Sigmoid colon (tissue), 7 donors: ENCODE measurements around the gene NKPD1. TPM values are rescaled to one million over a fixed set of nuclear protein-coding genes. Genes with fewer than 3 reads are reported as not detected.

Experiments used
- DNase-seq: peaks from one replicate; pipeline ENCODE4 v3.0.0-alpha.2; 2019
- H3K27ac ChIP-seq, 4 donors: fragments of 200-600 bp; sonication (generic); one replicate each; pipeline ENCODE4 v1.5.1; 2016 to 2019; ENCODE audit warnings: mild to moderate bottlenecking in 1 of 4
- H3K27me3 ChIP-seq, 3 donors: fragments of 200-600 bp; sonication (generic); one replicate each; pipeline ENCODE4 v1.5.1; 2019; ENCODE audit warnings: mild to moderate bottlenecking in 1 of 3
- H3K36me3 ChIP-seq, 4 donors: fragments of 200-600 bp; sonication (generic); one replicate each; pipeline ENCODE4 v1.5.1; 2016 to 2019
- H3K4me1 ChIP-seq, 4 donors: fragments of 200-600 bp; sonication (generic); one replicate each; pipeline ENCODE4 v1.5.1; 2017 to 2019
- H3K4me3 ChIP-seq, 4 donors: fragments of 200-600 bp; sonication (generic); one replicate each; pipeline ENCODE4 v1.5.1; 2017 to 2019; ENCODE audit warnings: mild to moderate bottlenecking in 2 of 4, moderate library complexity in 1 of 4
- H3K9me3 ChIP-seq, 4 donors: fragments of 200-600 bp in 3 of 4; sonication (generic) in 3 of 4; one replicate each; pipeline versions ENCODE4 v1.5.1 to v1.6.1; 2013 to 2019
- EP300 ChIP-seq, 4 donors: sonication (generic); formaldehyde crosslinking; IDR thresholded peaks; one replicate each; pipeline ENCODE4 v1.6.1; 2017; ENCODE audit warnings: antibody characterized with exemption in 4 of 4
- POLR2A ChIP-seq, 2 donors: fragments of 450-650 bp; IDR thresholded peaks; one replicate each; pipeline ENCODE4 v1.6.1; 2016; ENCODE audit warnings: antibody characterized with exemption in 2 of 2, mild to moderate bottlenecking in 2 of 2, moderate library complexity in 2 of 2
- POLR2AphosphoS5 ChIP-seq, 4 donors: sonication (generic); formaldehyde crosslinking; IDR thresholded peaks; one replicate each; pipeline ENCODE4 v1.6.1; 2017; ENCODE audit warnings: antibody characterized with exemption in 4 of 4
- WGBS, 2 donors: extraction: QIAGEN DNeasy Blood & Tissue Kit; methylation state at CpG; one replicate each; pipeline ENCODE4 v1.1.7; 2013; 5-methylcytosine and 5-hydroxymethylcytosine counted together
- intact Hi-C: fragments of 100-400 bp; cut with DNase I; formaldehyde crosslinking; loops from one replicate; pipeline ENCODE4 v1.15.1; 2023
- polyA plus RNA-seq, 3 donors: library from polyadenylated mRNA; stranded (reverse); fragments of 200-250 nt; gene quantifications; one replicate each; pipeline ENCODE4 v1.2.3, GENCODE V29; 2013
- total RNA-seq, 4 donors: library from RNA; depleted of rRNA; stranded (reverse); fragments of >200 nt; gene quantifications; one replicate each; pipeline ENCODE4 v1.1.0, GENCODE V29; 2016
- TF ChIP-seq, protein P1 (sequence below), 4 experiments: fragments of 450-650 bp in 3 of 4; fragments of 200-600 bp in 1 of 4; IDR thresholded peaks; one replicate each; pipeline ENCODE4 v1.5.1; 2016 to 2019; ENCODE audit warnings: antibody characterized with exemption in 4 of 4, mild to moderate bottlenecking in 3 of 4, moderate library complexity in 2 of 4
- donor health status: healthy with polysubstance abuse.
- donor health status: Bipolar disorder and iron deficiency.
- donor health status: healthy.

The NKPD1 gene
- total and polyA plus RNA-seq, 7 donors: 0.12 to 0.83 TPM; not detected in 5

DNA sequence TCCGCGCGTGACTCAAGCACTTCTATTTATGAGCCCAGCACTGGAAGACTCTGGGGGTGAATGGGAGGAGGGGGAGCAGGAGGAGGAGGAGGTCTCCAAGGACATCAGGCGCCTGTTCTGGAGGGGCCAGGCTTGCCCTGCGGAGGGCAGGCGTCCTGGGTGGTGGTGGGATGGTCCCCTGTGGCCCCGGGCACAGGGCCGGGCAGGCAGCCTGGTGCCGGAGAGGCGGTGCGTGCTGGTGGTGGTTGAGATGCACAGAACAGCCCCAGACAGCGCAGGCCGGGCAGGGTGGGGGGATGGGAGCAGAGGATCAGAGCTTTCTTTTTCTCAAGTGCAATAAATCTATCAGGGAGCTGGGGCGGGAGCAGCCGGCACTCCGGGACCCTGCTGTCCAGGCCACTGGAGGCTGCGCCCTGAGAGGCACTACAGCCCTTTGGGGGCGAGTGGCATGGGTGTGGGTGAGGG, 14.0 kb downstream of the NKPD1 start:
- 90 to 92% methylated on average over 18 of the region's 18 CpGs for WGBS, 2 donors
- H3K27me3 ChIP-seq: peaks cover 14 to 22% (median 17%) of the 10 kb centered on the region in 3 donors
- no peak overlapping the region for H3K4me3 ChIP-seq
- H3K9me3 ChIP-seq: no peaks in the 10 kb centered on the region
- H3K36me3 ChIP-seq: peaks cover 24 to 48% (median 31%) of the 10 kb centered on the region in 4 donors
- TF ChIP-seq POLR2AphosphoS5 (IDR thresholded peaks at IDR 0.05): no peak
- TF ChIP-seq, protein P1, sequence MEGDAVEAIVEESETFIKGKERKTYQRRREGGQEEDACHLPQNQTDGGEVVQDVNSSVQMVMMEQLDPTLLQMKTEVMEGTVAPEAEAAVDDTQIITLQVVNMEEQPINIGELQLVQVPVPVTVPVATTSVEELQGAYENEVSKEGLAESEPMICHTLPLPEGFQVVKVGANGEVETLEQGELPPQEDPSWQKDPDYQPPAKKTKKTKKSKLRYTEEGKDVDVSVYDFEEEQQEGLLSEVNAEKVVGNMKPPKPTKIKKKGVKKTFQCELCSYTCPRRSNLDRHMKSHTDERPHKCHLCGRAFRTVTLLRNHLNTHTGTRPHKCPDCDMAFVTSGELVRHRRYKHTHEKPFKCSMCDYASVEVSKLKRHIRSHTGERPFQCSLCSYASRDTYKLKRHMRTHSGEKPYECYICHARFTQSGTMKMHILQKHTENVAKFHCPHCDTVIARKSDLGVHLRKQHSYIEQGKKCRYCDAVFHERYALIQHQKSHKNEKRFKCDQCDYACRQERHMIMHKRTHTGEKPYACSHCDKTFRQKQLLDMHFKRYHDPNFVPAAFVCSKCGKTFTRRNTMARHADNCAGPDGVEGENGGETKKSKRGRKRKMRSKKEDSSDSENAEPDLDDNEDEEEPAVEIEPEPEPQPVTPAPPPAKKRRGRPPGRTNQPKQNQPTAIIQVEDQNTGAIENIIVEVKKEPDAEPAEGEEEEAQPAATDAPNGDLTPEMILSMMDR (IDR thresholded peaks at IDR 0.05): no peak
- TF ChIP-seq POLR2A (IDR thresholded peaks at IDR 0.05): no peak
- no peak for TF ChIP-seq EP300 (IDR thresholded peaks at IDR 0.05)
- H3K4me1 ChIP-seq: peaks cover 0 to 3% (median 2%) of the 10 kb centered on the region in 4 donors
- intact Hi-C loops: no loop called here
- H3K27ac ChIP-seq: no peak overlapping the region
- DNase-seq: no peak

DNA sequence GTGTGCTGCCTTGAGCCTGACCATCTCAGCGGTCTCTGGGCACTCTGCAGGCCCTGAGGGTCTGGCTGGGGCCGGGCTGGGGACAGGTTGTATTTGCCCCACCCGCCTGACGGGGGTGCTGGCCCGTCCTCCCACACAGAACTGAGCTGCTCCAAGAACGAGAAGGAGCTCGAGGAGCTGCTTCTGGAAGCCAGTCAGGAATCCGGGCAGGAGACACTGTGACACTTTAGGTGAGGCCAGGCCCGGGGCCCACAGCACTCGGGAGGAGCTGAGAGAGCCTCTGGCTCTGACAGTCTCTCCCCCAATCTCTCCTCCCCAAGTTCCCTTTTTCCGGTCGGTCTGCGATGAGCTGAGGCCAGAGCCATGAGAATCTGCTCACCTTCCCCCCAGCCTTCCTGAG, 14.5 kb downstream of the NKPD1 start:
- Histone ChIP-seq H3K4me3 (no peak overlapping the region), H3K36me3 (peaks cover 24 to 53% (median 33%) of the 10 kb centered on the region in 4 donors), H3K9me3 (no peaks in the 10 kb centered on the region), H3K27ac (no peak overlapping the region), H3K4me1 (no peaks in the 10 kb centered on the region), H3K27me3 (peaks cover 9 to 17% (median 12%) of the 10 kb centered on the region in 3 donors)
- intact Hi-C loops: no loop called here
- 86 to 88% methylated on average over 13 of the region's 13 CpGs for WGBS, 2 donors
- no peak for DNase-seq
- TF ChIP-seq, protein P1 (IDR thresholded peaks at IDR 0.05): no peak
- TF ChIP-seq POLR2A (IDR thresholded peaks at IDR 0.05) (no peak), POLR2AphosphoS5 (IDR thresholded peaks at IDR 0.05) (no peak), EP300 (IDR thresholded peaks at IDR 0.05) (no peak)

DNA sequence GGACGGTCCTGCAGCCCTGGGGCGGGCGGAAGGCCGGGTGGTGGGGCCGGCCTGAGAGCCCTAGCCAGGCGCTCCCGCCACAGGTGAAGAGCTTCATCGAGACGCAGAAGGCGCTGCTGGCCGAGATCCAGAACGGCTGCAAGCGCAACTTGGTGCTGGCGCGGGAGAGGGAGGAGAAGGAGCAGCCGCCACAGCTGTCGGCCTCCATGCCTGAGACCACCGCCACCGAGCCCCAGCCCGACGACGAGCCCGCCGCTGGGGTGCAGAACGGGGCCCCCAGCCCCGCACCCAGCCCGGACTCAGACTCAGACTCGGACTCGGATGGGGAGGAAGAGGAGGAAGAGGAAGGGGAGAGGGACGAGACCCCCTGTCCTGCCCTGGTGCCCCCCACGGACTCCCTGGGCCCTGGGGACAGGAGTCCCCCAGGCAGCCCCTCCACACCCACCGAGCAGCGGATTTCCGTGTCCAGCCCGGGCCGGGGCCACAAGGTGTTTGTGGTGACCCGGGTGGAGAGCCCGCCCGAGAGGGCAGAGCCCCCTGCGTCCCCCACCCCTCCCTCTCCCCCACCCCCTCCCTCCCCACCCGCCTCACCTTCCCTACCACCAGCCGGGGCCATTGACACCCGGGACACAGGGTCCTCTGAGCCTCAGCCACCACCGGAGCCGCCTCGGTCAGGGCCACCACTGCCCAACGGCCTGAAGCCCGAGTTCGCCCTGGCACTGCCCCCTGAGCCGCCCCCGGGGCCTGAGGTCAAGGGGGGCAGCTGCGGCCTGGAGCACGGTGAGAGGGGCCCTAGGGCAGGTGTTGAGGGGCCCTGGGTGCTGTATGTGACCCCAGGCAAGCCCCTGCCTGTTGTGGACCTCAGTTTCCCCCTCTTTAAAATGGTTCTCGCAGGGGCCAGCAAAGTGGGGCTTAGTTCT, 15.3 kb downstream of the NKPD1 start:
- no peaks in the 10 kb centered on the region for H3K9me3 ChIP-seq
- TF ChIP-seq POLR2AphosphoS5 (IDR thresholded peaks at IDR 0.05) (no peak), POLR2A (IDR thresholded peaks at IDR 0.05) (no peak), EP300 (IDR thresholded peaks at IDR 0.05) (no peak)
- TF ChIP-seq, protein P1 (IDR thresholded peaks at IDR 0.05): no peak
- no peaks in the 10 kb centered on the region for H3K4me1 ChIP-seq
- no peak for DNase-seq
- intact Hi-C loops: no loop called here
- no peak overlapping the region for H3K4me3 ChIP-seq
- WGBS, 2 donors: 96 to 97% methylated on average over 54 of the region's 54 CpGs
- no peak overlapping the region for H3K27ac ChIP-seq
- peaks cover 24 to 60% (median 37%) of the 10 kb centered on the region in 4 donors for H3K36me3 ChIP-seq
- peaks cover 2 to 10% (median 5%) of the 10 kb centered on the region in 3 donors for H3K27me3 ChIP-seq

DNA sequence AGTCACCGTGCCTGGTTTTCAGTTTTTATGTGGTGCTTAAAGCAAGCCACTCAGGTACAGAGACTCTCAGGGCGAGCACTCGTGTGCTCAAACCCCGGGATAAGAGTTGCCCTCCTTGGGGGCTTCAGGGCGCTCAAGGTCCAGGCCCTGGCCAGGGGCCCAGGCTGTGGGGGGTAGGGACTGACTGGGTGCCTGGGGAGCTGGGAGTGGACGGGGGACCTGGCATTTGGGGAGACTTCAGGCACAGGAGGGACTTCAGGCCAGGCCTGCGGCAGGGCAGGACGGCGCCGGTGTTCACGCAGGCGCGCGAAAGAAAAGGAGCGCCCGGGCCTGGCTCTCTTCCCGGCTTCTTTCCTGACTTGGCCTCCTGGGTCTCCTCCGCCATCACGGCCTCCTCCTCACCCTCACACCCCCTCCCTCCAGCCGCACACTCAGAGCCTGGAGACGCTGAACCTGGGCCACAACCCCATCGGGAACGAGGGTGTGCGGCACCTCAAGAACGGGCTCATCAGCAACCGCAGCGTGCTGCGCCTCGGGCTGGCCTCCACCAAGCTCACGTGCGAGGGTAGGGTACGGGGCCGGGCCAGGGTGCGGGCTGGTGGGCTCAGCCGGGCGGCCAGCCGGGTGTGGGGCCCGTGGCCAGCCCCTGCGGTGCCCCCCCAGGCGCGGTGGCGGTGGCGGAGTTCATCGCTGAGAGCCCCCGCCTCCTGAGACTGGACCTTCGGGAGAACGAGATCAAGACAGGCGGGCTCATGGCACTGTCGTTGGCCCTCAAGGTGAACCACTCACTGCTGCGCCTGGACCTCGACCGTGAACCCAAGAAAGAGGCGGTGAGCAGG, 16.1 kb downstream of the NKPD1 start:
- no peak for DNase-seq
- 96 to 97% methylated on average over 53 of the region's 53 CpGs for WGBS, 2 donors
- peaks cover 24 to 64% (median 37%) of the 10 kb centered on the region in 4 donors for H3K36me3 ChIP-seq
- no peak overlapping the region for H3K27ac ChIP-seq
- peaks cover 0 to under 1% (median 0%) of the 10 kb centered on the region in 3 donors for H3K27me3 ChIP-seq
- intact Hi-C loops: no loop called here
- no peaks in the 10 kb centered on the region for H3K4me1 ChIP-seq
- no peak overlapping the region for H3K4me3 ChIP-seq
- no peak for TF ChIP-seq POLR2A (IDR thresholded peaks at IDR 0.05)
- TF ChIP-seq, protein P1 (IDR thresholded peaks at IDR 0.05): no peak
- H3K9me3 ChIP-seq: no peaks in the 10 kb centered on the region
